ENCODE results near the gene PTPRN2.
"Not testable (repeated sequence)": the region's sequence is repeated elsewhere in the genome, so short reads cannot be mapped to it uniquely, and the experiment has no call there.

The PTPRN2 gene

GRCh38 chr7:158315881-158316280 is 271.7 kb downstream of the PTPRN2 start:
- H3K4me2 ChIP-seq (ENCODE audit: low read length), result no peak overlapping the region
- H3K9ac ChIP-seq (ENCODE audit: low read depth, low read length), result no peak overlapping the region
- H3K9me3 ChIP-seq (replicated peaks; ENCODE audit: low read length), result peaks cover 30% of the 10 kb centered on the region
- no peaks in the 10 kb centered on the region for H3K27me3 ChIP-seq (ENCODE audit: control insufficient read depth, insufficient read depth, low read length)
- H3K36me3 ChIP-seq (ENCODE audit: insufficient read depth, low read length), result no peaks in the 10 kb centered on the region
- H3K4me1 ChIP-seq (ENCODE audit: control insufficient read depth, insufficient read depth, low read length), result no peaks in the 10 kb centered on the region
- no peak overlapping the region for H3K4me3 ChIP-seq (ENCODE audit: low read length)

GRCh38 chr7:158315326-158315725 is 272.3 kb downstream of the PTPRN2 start:
- Histone ChIP-seq H3K4me2 (ENCODE audit: low read length) (no peak overlapping the region), H3K9me3 (replicated peaks; ENCODE audit: low read length) (peaks cover 30% of the 10 kb centered on the region), H3K9ac (ENCODE audit: low read depth, low read length) (no peak overlapping the region), H3K4me1 (ENCODE audit: control insufficient read depth, insufficient read depth, low read length) (no peaks in the 10 kb centered on the region), H3K27me3 (ENCODE audit: control insufficient read depth, insufficient read depth, low read length) (no peaks in the 10 kb centered on the region), H3K4me3 (ENCODE audit: low read length) (no peak overlapping the region), H3K36me3 (ENCODE audit: insufficient read depth, low read length) (no peaks in the 10 kb centered on the region)

GRCh38 chr7:158314394-158314793 is 273.2 kb downstream of the PTPRN2 start:
- H3K27me3 ChIP-seq (ENCODE audit: control insufficient read depth, insufficient read depth, low read length), result no peaks in the 10 kb centered on the region
- H3K9ac ChIP-seq (ENCODE audit: low read depth, low read length), result no peak overlapping the region
- H3K4me1 ChIP-seq (ENCODE audit: control insufficient read depth, insufficient read depth, low read length), result no peaks in the 10 kb centered on the region
- no peak overlapping the region for H3K4me2 ChIP-seq (ENCODE audit: low read length)
- H3K9me3 ChIP-seq (replicated peaks; ENCODE audit: low read length), result peaks cover 36% of the 10 kb centered on the region
- no peak overlapping the region for H3K4me3 ChIP-seq (ENCODE audit: low read length)
- no peaks in the 10 kb centered on the region for H3K36me3 ChIP-seq (ENCODE audit: insufficient read depth, low read length)

- no peaks in the 10 kb centered on the region for H3K36me3 ChIP-seq (ENCODE audit: insufficient read depth, low read length)
- peaks cover 36% of the 10 kb centered on the region for H3K9me3 ChIP-seq (replicated peaks; ENCODE audit: low read length)
- H3K9ac ChIP-seq (ENCODE audit: low read depth, low read length), result no peak overlapping the region
- no peaks in the 10 kb centered on the region for H3K27me3 ChIP-seq (ENCODE audit: control insufficient read depth, insufficient read depth, low read length)
- H3K4me1 ChIP-seq (ENCODE audit: control insufficient read depth, insufficient read depth, low read length), result no peaks in the 10 kb centered on the region
- H3K4me3 ChIP-seq (ENCODE audit: low read length), result no peak overlapping the region
- no peak overlapping the region for H3K4me2 ChIP-seq (ENCODE audit: low read length)
Observed at GRCh38 chr7:158313931-158314330, 273.7 kb downstream of the PTPRN2 start.

GRCh38 chr7:158312789-158313188 is 274.8 kb downstream of the PTPRN2 start:
- Histone ChIP-seq H3K4me2 (ENCODE audit: low read length) (no peak overlapping the region), H3K9ac (ENCODE audit: low read depth, low read length) (no peak overlapping the region), H3K4me1 (ENCODE audit: control insufficient read depth, insufficient read depth, low read length) (no peaks in the 10 kb centered on the region), H3K36me3 (ENCODE audit: insufficient read depth, low read length) (no peaks in the 10 kb centered on the region), H3K4me3 (ENCODE audit: low read length) (no peak overlapping the region), H3K27me3 (ENCODE audit: control insufficient read depth, insufficient read depth, low read length) (no peaks in the 10 kb centered on the region), H3K9me3 (replicated peaks; ENCODE audit: low read length) (peaks cover 36% of the 10 kb centered on the region)

- no peak overlapping the region for H3K4me2 ChIP-seq (ENCODE audit: low read length)
- H3K27me3 ChIP-seq (ENCODE audit: control insufficient read depth, insufficient read depth, low read length), result no peaks in the 10 kb centered on the region
- no peaks in the 10 kb centered on the region for H3K36me3 ChIP-seq (ENCODE audit: insufficient read depth, low read length)
- no peaks in the 10 kb centered on the region for H3K4me1 ChIP-seq (ENCODE audit: control insufficient read depth, insufficient read depth, low read length)
- peaks cover 31% of the 10 kb centered on the region for H3K9me3 ChIP-seq (replicated peaks; ENCODE audit: low read length)
- no peak overlapping the region for H3K9ac ChIP-seq (ENCODE audit: low read depth, low read length)
- no peak overlapping the region for H3K4me3 ChIP-seq (ENCODE audit: low read length)
Observed at GRCh38 chr7:158311791-158312190, 275.8 kb downstream of the PTPRN2 start.

- H3K9me3 ChIP-seq (replicated peaks; ENCODE audit: low read length), result peaks cover 31% of the 10 kb centered on the region
- H3K9ac ChIP-seq (ENCODE audit: low read depth, low read length), result no peak overlapping the region
- H3K4me1 ChIP-seq (ENCODE audit: control insufficient read depth, insufficient read depth, low read length), result no peaks in the 10 kb centered on the region
- no peak overlapping the region for H3K4me3 ChIP-seq (ENCODE audit: low read length)
- no peaks in the 10 kb centered on the region for H3K27me3 ChIP-seq (ENCODE audit: control insufficient read depth, insufficient read depth, low read length)
- no peak overlapping the region for H3K4me2 ChIP-seq (ENCODE audit: low read length)
- no peaks in the 10 kb centered on the region for H3K36me3 ChIP-seq (ENCODE audit: insufficient read depth, low read length)
Observed at GRCh38 chr7:158310924-158311666, 276.5 kb downstream of the PTPRN2 start.

GRCh38 chr7:158309868-158310763 is 277.5 kb downstream of the PTPRN2 start:
- Histone ChIP-seq H3K36me3 (ENCODE audit: insufficient read depth, low read length) (no peaks in the 10 kb centered on the region), H3K9ac (ENCODE audit: low read depth, low read length) (no peak overlapping the region), H3K27me3 (ENCODE audit: control insufficient read depth, insufficient read depth, low read length) (no peaks in the 10 kb centered on the region), H3K4me1 (ENCODE audit: control insufficient read depth, insufficient read depth, low read length) (no peaks in the 10 kb centered on the region), H3K4me2 (ENCODE audit: low read length) (no peak overlapping the region), H3K4me3 (ENCODE audit: low read length) (no peak overlapping the region), H3K9me3 (replicated peaks; ENCODE audit: low read length) (peaks cover 32% of the 10 kb centered on the region)

GRCh38 chr7:158308001-158308400 is 279.6 kb downstream of the PTPRN2 start:
- Histone ChIP-seq H3K9ac (ENCODE audit: low read depth, low read length) (no peak overlapping the region), H3K4me3 (ENCODE audit: low read length) (no peak overlapping the region), H3K36me3 (ENCODE audit: insufficient read depth, low read length) (no peaks in the 10 kb centered on the region), H3K9me3 (replicated peaks; ENCODE audit: low read length) (peaks cover 27% of the 10 kb centered on the region), H3K4me2 (ENCODE audit: low read length) (no peak overlapping the region), H3K4me1 (ENCODE audit: control insufficient read depth, insufficient read depth, low read length) (no peaks in the 10 kb centered on the region), H3K27me3 (ENCODE audit: control insufficient read depth, insufficient read depth, low read length) (no peaks in the 10 kb centered on the region)

- H3K9ac ChIP-seq (ENCODE audit: low read depth, low read length); H3K36me3 ChIP-seq (ENCODE audit: insufficient read depth, low read length); H3K4me1 ChIP-seq (ENCODE audit: control insufficient read depth, insufficient read depth, low read length); H3K4me3 ChIP-seq (ENCODE audit: low read length); H3K4me2 ChIP-seq (ENCODE audit: low read length); H3K27me3 ChIP-seq (ENCODE audit: control insufficient read depth, insufficient read depth, low read length): not testable (repeated sequence)
- peaks cover 11% of the 10 kb centered on the region for H3K9me3 ChIP-seq (replicated peaks; ENCODE audit: low read length)
Observed at GRCh38 chr7:158304072-158304471, 283.6 kb downstream of the PTPRN2 start.

- Histone ChIP-seq H3K4me1 (ENCODE audit: control insufficient read depth, insufficient read depth, low read length) (no peaks in the 10 kb centered on the region), H3K4me3 (ENCODE audit: low read length) (no peak overlapping the region), H3K36me3 (ENCODE audit: insufficient read depth, low read length) (no peaks in the 10 kb centered on the region), H3K9ac (ENCODE audit: low read depth, low read length) (no peak overlapping the region), H3K4me2 (ENCODE audit: low read length) (no peak overlapping the region), H3K27me3 (ENCODE audit: control insufficient read depth, insufficient read depth, low read length) (no peaks in the 10 kb centered on the region), H3K9me3 (replicated peaks; ENCODE audit: low read length) (peaks cover 11% of the 10 kb centered on the region)
Observed at GRCh38 chr7:158303121-158303520, 284.5 kb downstream of the PTPRN2 start.
